Endodermal cell (in vitro differentiated cells): ENCODE measurements around the gene CELF3. TPM values are rescaled to one million over a fixed set of nuclear protein-coding genes. Genes with fewer than 3 reads are reported as not detected.

Source experiments
- DNase-seq: peaks from one replicate; pipeline ENCODE4 v3.0.0-alpha.2; 2017
- H3K27ac ChIP-seq: 2 replicates; pipeline ENCODE4 v1.5.1; 2013; ENCODE audit warnings: mild to moderate bottlenecking, low read depth, low read length, moderate library complexity
- H3K27me3 ChIP-seq: 2 replicates; pipeline ENCODE4 v1.6.1; 2013; ENCODE audit warnings: mild to moderate bottlenecking, low read length, moderate library complexity; ENCODE audit not compliant: insufficient read depth, control insufficient read depth, poor library complexity, severe bottlenecking
- H3K36me3 ChIP-seq: 2 replicates; pipeline ENCODE4 v1.7.0; 2013; ENCODE audit warnings: mild to moderate bottlenecking, low read length, moderate library complexity; ENCODE audit not compliant: control insufficient read depth, insufficient read depth
- H3K4me1 ChIP-seq: one replicate; pipeline ENCODE4 v1.7.0; 2013; ENCODE audit warnings: low read length; ENCODE audit not compliant: control insufficient read depth, insufficient read depth
- H3K4me3 ChIP-seq: 2 replicates; pipeline ENCODE4 v1.5.1; 2013; ENCODE audit warnings: mild to moderate bottlenecking, low read length, moderate library complexity
- H3K9ac ChIP-seq: 2 replicates; pipeline ENCODE4 v1.6.1; 2013; ENCODE audit warnings: mild to moderate bottlenecking, low read length, moderate library complexity; ENCODE audit not compliant: poor library complexity, severe bottlenecking; ENCODE audit errors: extremely low read depth
- H3K9me3 ChIP-seq: 2 replicates; pipeline ENCODE4 v1.6.1; 2013; ENCODE audit warnings: mild to moderate bottlenecking, low read length, moderate library complexity; ENCODE audit not compliant: control insufficient read depth
- H3K27ac Mint-ChIP-seq: 2 replicates; pipeline ENCODE4 v1.8.0; 2020; ENCODE audit warnings: mixed read lengths
- H3K27me3 Mint-ChIP-seq: 2 replicates; pipeline ENCODE4 v1.8.0; 2021; ENCODE audit warnings: mild to moderate bottlenecking, mixed read lengths; ENCODE audit not compliant: insufficient read depth
- H3K36me3 Mint-ChIP-seq: 2 replicates; pipeline ENCODE4 v1.8.0; 2020; ENCODE audit warnings: low read depth, mixed read lengths
- H3K4me1 Mint-ChIP-seq: 2 replicates; pipeline ENCODE4 v1.8.0; 2020; ENCODE audit warnings: mixed read lengths
- H3K4me3 Mint-ChIP-seq: 2 replicates; pipeline ENCODE4 v1.8.0; 2020; ENCODE audit warnings: mild to moderate bottlenecking, moderate library complexity, mixed read lengths
- H3K9me3 Mint-ChIP-seq: 2 replicates; pipeline ENCODE4 v1.8.0; 2020; ENCODE audit warnings: mild to moderate bottlenecking, mixed read lengths
- CTCF ChIP-seq: fragments of 200-600 bp; sonication (generic); conservative IDR thresholded peaks from 2 replicates; pipeline ENCODE4 v1.5.0; 2021; ENCODE audit warnings: antibody characterized with exemption, mild to moderate bottlenecking
- WGBS, 2 experiments: methylation state at CpG; one replicate each; pipeline versions ENCODE4 v1.1.5 to v1.1.7; 2013; ENCODE audit warnings: missing lambda C conversion rate in 2 of 2, mixed read lengths in 1 of 2; ENCODE audit not compliant: insufficient coverage in 1 of 2, insufficient read length in 1 of 2; 5-methylcytosine and 5-hydroxymethylcytosine counted together
- total RNA-seq, 2 donors: library from RNA; stranded (reverse); fragmentation: NEBNext Ultra II Directional in 1 of 2; extraction: Animal tissue kit (Norgen Biotek cat#: 25700) in 1 of 2; gene quantifications; 2 replicates in 1 of 2; 3 replicates in 1 of 2; pipeline ENCODE4 v1.2.1, GENCODE V29; 2021

The CELF3 gene
- total RNA-seq, 2 donors from 2014 or later, result 0.24 to 0.40 TPM

GRCh38 chr1:151721788-151722510, 5.3 kb upstream of the CELF3 start:
- Histone ChIP-seq H3K9ac (no peak overlapping the region), H3K27me3 (peaks cover 76% of the 10 kb centered on the region), H3K36me3 (no peaks in the 10 kb centered on the region), H3K9me3 (no peaks in the 10 kb centered on the region), H3K27ac (no peak overlapping the region), H3K4me1 (peaks cover 4% of the 10 kb centered on the region), H3K4me3 (peak overlapping the region; percentile 73)
- Mint-ChIP-seq H3K9me3 (no peaks in the 10 kb centered on the region), H3K36me3 (no peaks in the 10 kb centered on the region), H3K27me3 (peaks cover 82% of the 10 kb centered on the region), H3K4me1 (peaks cover 10% of the 10 kb centered on the region), H3K4me3 (peak overlapping the region; percentile 50), H3K27ac (no peak overlapping the region)
- 28 to 34% methylated on average over 15 to 17 of the region's 17 CpGs for WGBS, 2 experiments
- TF ChIP-seq CTCF, result no peak
- DNase-seq, result no peak

- H3K4me1 Mint-ChIP-seq, result peaks cover 13% of the 10 kb centered on the region
- no peaks in the 10 kb centered on the region for H3K9me3 Mint-ChIP-seq
- no peak for TF ChIP-seq CTCF
- no peak within 1 kb of the TSS for H3K9ac ChIP-seq
- H3K4me3 ChIP-seq, result peak within 1 kb of the TSS; percentile 73
- H3K36me3 ChIP-seq, result no peaks in the 10 kb centered on the region
- H3K9me3 ChIP-seq, result no peaks in the 10 kb centered on the region
- peaks cover 80% of the 10 kb centered on the region for H3K27me3 Mint-ChIP-seq
- peak within 1 kb of the TSS; percentile 50 for H3K4me3 Mint-ChIP-seq
- no peaks in the 10 kb centered on the region for H3K36me3 Mint-ChIP-seq
- H3K27ac Mint-ChIP-seq, result no peak within 1 kb of the TSS
- no peak within 1 kb of the TSS for H3K27ac ChIP-seq
- 14 to 23% methylated on average over 22 to 44 of the region's 44 CpGs for WGBS, 2 experiments
- peak; percentile 86 for DNase-seq
- H3K27me3 ChIP-seq, result peaks cover 76% of the 10 kb centered on the region
- H3K4me1 ChIP-seq, result peaks cover 4% of the 10 kb centered on the region
These were observed 4.6 kb upstream of the CELF3 start, which contains the start of gene RIIAD1 for GRCh38 chr1:151720974-151721787. Gene RIIAD1, plus strand, starts transcription at chr1:151721522. Its CDS starts 15 bp downstream, at chr1:151721537.

- H3K4me3 Mint-ChIP-seq, result no peak overlapping the region
- H3K27ac Mint-ChIP-seq, result no peak overlapping the region
These were observed 4.0 kb upstream of the CELF3 start for GRCh38 chr1:151720554-151720953.

More at GRCh38 chr1:151720554-151720953, 4.0 kb upstream of the CELF3 start:
- DNase-seq, result peak; percentile 34
- Histone ChIP-seq H3K36me3 (no peaks in the 10 kb centered on the region), H3K9me3 (no peaks in the 10 kb centered on the region), H3K4me1 (peaks cover 4% of the 10 kb centered on the region), H3K27me3 (peaks cover 71% of the 10 kb centered on the region), H3K9ac (no peak overlapping the region), H3K4me3 (no peak overlapping the region), H3K27ac (no peak overlapping the region)
- Mint-ChIP-seq H3K9me3 (no peaks in the 10 kb centered on the region), H3K27me3 (peaks cover 76% of the 10 kb centered on the region), H3K36me3 (no peaks in the 10 kb centered on the region), H3K4me1 (peaks cover 15% of the 10 kb centered on the region)
- no peak for TF ChIP-seq CTCF
- whole genome bisulfite sequencing, 2 experiments, result 50 to 73% methylated on average over 2 to 5 of the region's 5 CpGs
